Small intestine (tissue), 7 donors: ENCODE results near the gene GTF2IRD1. TPM values are rescaled to one million over a fixed set of nuclear protein-coding genes. Genes with fewer than 3 reads are reported as not detected.

Experiments
- DNase-seq, 2 donors: peaks; one replicate each; pipeline versions ENCODE4 v3.0.0 to v3.0.0-alpha.2; 2013
- FAIRE-seq: peaks from 2 replicates; lab custom pipeline; 2012; peaks lifted over from hg19 to GRCh38; lab: Jason Lieb, UNC
- H3K27ac ChIP-seq, 3 donors: one replicate each; pipeline ENCODE4 v1.5.1; 2013; ENCODE audit warnings: low read length in 2 of 3, mild to moderate bottlenecking in 2 of 3, control low read depth in 1 of 3, inconsistent platforms in 1 of 3, low read depth in 1 of 3, moderate library complexity in 1 of 3
- H3K27me3 ChIP-seq, 3 donors: one replicate each; pipeline ENCODE4 v1.6.1; 2013; ENCODE audit warnings: low read length in 3 of 3, inconsistent platforms in 1 of 3; ENCODE audit not compliant: control insufficient read depth in 3 of 3, insufficient read depth in 3 of 3
- H3K36me3 ChIP-seq, 3 donors: one replicate each; pipeline ENCODE4 v1.6.1; 2013; ENCODE audit warnings: low read length in 3 of 3, inconsistent platforms in 1 of 3, low read depth in 1 of 3, mild to moderate bottlenecking in 1 of 3, moderate library complexity in 1 of 3; ENCODE audit not compliant: control insufficient read depth in 3 of 3, insufficient read depth in 2 of 3
- H3K4me1 ChIP-seq, 3 donors: one replicate each; pipeline ENCODE4 v1.6.1; 2013; ENCODE audit warnings: low read length in 2 of 3, inconsistent platforms in 1 of 3, low read depth in 1 of 3, mild to moderate bottlenecking in 1 of 3, moderate library complexity in 1 of 3; ENCODE audit not compliant: control insufficient read depth in 3 of 3, insufficient read depth in 2 of 3
- H3K4me3 ChIP-seq, 3 donors: one replicate each; pipeline ENCODE4 v1.5.1; 2013; ENCODE audit warnings: low read length in 3 of 3, control low read depth in 1 of 3, inconsistent platforms in 1 of 3, low read depth in 1 of 3, mild to moderate bottlenecking in 1 of 3, moderate library complexity in 1 of 3
- H3K9me3 ChIP-seq, 2 donors: one replicate each; pipeline ENCODE4 v1.6.1; 2013; ENCODE audit warnings: low read depth in 1 of 2, low read length in 1 of 2; ENCODE audit not compliant: control insufficient read depth in 2 of 2, insufficient read depth in 1 of 2
- WGBS, 3 donors: extraction: QIAGEN DNeasy Blood & Tissue Kit; methylation state at CpG; one replicate each; pipeline ENCODE4 v1.1.7; 2013; 5-methylcytosine and 5-hydroxymethylcytosine counted together
- polyA plus RNA-seq, 4 donors: library from polyadenylated mRNA; stranded (reverse) in 3 of 4; unstranded in 1 of 4; fragments of 200-250 nt in 3 of 4; fragments of 120-200 nt in 1 of 4; gene quantifications; one replicate each; pipeline versions ENCODE4 v1.2.1 to v1.2.3, GENCODE V29; 2013
- donor health status: healthy with polysubstance abuse.
- donor health status: control.
- donor health status: control.
- donor health status: Bipolar disorder and iron deficiency.
- donor health status: healthy.

GTF2IRD1 gene
- polyA plus RNA-seq, 4 donors, result 1.6 to 55.2 (median 10.1) TPM

DNA sequence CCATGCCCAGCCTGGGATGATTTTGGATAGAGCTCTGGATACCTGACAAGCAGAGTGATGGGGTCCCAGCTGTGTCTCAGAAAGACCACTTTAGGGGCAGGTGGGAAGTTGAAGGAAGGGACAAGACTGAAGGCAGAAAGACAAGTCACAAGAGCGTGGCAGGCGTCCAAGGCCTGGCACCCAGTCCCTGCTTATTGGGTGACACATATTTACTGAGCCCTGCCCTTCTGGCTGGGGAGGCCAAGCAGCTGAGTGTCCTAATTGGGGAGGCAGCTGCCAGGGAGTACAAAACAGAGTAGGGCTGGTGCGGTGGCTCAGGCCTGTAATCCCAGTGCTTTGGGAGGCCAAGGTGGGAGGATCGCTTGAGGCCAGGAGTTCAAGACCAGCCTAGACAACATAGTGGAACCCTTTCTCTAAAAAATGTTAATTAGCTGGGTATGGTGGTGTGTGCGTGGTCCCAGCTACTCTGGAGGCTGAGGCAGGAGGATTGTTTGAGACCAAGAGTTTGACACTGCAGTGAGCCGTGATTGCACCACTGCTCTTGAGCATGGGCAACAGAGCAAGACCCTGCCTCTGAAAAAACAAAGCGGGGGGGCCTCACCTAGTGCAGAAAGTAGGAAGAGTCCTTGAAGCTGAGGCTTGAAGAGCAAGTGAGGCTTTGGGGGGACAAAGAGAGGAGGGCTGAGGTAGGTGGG, 150.8 kb downstream of the GTF2IRD1 start:
- H3K27me3 ChIP-seq, result no peaks in the 10 kb centered on the region
- H3K4me3 ChIP-seq, result no peak overlapping the region
- H3K9me3 ChIP-seq, result no peaks in the 10 kb centered on the region
- H3K4me1 ChIP-seq, result no peaks in the 10 kb centered on the region
- peaks cover 0 to 53% (median 0%) of the 10 kb centered on the region in 3 donors for H3K36me3 ChIP-seq
- FAIRE-seq (no peak), DNase-seq (peak in 1 of 2 donors; percentile 69)
- 59 to 81% (median 72%) methylated on average over 7 of the region's 7 CpGs for WGBS, 3 donors
- H3K27ac ChIP-seq, result no peak overlapping the region

DNA sequence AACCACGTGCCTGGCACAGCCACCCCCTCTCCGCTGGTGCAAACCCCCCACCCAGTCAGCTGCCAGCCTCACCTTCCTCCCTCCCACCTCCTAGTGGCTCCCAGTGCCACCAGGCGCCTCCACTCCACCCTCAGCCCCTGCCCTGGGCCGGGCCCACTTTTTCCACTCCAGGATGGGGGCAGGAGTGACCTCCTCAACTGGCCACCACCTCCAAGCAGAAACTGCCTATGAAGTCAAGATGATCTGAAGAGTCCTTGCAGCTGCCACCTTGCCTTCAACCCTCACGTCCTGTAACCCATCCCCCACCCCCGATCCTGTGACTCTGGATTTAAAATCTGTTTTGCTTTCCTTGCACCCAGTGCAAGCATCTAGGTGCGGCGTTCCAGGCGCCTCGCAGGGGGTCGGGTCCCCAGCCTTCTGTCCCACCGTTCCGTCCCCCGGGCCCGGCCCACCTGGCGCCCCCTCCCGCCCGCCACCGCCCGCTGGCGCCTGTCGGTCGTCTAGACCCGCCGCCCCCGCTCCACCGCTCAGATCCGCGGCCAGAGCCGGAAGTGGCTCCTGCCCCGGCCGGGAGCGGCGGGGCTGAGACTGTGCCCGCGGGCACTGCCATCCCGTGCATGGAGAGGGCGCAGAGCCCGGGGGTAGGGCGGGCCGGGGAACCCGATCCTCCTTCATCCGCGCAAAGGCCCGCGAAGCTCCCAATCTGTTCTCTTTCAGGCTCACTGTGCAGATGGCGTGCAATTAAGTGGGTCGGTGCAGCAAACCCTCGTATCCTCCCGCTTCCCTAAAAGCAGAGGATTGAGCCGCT, 152.6 kb downstream of the GTF2IRD1 start:
- Histone ChIP-seq H3K4me1 (no peaks in the 10 kb centered on the region), H3K4me3 (peak overlapping the region; percentile 37 to 60 (median 50)), H3K27me3 (no peaks in the 10 kb centered on the region), H3K36me3 (peaks cover 0 to 34% (median 0%) of the 10 kb centered on the region in 3 donors), H3K9me3 (no peaks in the 10 kb centered on the region), H3K27ac (peak overlapping the region in 1 of 3 donors; percentile 30)
- 7 to 11% (median 8%) methylated on average over 33 to 51 of the region's 51 CpGs for WGBS, 3 donors
- peak; percentile 52 to 58 for DNase-seq
- FAIRE-seq, result no peak

DNA sequence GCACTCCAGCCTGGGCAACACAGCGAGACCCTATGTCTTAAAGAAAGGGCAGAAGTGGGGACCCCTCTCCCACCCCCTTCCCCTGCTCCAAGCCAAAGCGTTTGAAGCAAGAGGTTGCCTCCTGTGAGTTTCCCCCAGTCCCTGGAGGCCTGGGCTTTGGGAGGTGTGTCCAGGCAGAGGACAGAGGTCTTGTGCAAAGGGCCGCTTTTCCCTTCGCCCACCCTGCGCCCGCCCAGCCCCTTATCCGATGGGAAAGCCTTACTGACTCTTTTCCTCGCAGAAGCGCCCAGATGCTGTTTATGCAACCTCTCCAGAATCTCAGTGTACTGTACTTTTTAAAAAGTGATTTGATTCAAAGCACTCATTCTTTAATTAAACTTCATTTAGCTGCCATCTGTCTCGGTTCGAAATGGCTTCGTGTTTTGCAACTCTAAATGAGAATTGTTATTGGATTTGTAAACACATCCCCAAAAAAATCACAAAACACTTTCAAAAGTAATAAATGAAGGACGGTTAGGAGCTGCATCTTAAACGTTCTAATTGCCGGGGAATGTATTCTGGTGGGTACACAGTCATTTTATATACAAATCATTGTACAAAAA, 153.3 kb downstream of the GTF2IRD1 start:
- Histone ChIP-seq H3K36me3 (peaks cover 0 to 28% (median 0%) of the 10 kb centered on the region in 3 donors), H3K4me3 (peak overlapping the region in 2 of 3 donors; percentile 50 to 60), H3K27me3 (no peaks in the 10 kb centered on the region), H3K27ac (peak overlapping the region in 1 of 3 donors; percentile 30), H3K9me3 (no peaks in the 10 kb centered on the region), H3K4me1 (no peaks in the 10 kb centered on the region)
- WGBS, 3 donors, result 21 to 46% (median 34%) methylated on average over 15 of the region's 15 CpGs
- FAIRE-seq (no peak), DNase-seq (no peak)

DNA sequence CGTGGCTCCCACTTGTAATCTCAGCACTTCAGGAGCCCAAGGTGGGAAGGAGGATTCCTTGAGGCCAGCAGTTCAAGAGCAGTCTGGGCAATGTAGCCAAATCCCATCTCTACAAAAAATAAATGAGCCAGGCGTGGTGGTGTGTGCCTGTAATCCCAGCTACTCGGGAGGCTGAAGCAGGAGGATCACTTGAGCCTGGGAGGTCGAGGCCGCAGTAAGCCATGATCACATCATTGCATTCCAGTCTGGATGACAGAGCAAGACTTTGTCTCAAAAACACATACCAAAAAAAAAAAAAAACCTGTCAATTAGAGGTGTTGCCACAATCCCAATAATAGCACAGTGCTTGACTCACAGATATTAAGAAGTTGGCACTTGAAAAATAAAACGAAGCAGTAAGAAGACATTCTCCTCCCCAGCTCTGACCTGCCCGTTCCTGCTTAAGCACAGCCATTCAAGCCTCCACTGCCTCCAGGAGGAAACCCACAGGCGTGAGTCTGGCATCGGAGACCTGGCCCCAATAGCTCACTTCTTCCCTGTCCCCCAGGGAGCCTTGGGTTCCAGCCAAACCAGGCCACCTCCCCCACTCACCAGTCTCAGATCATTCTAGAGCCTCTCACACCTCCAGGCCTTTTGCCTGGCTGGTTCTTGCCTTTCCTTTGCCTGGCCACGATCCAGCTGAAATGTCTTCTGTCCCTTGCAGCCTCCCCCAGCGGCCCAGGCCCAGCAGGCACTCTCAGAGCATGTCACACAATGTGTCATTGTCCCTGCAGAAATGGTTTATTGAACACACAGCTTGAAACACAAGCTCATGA, 158.5 kb downstream of the GTF2IRD1 start:
- Histone ChIP-seq H3K27ac (peak overlapping the region in 1 of 3 donors; percentile 43), H3K4me3 (no peak overlapping the region), H3K4me1 (no peaks in the 10 kb centered on the region), H3K36me3 (no peaks in the 10 kb centered on the region), H3K27me3 (no peaks in the 10 kb centered on the region), H3K9me3 (no peaks in the 10 kb centered on the region)
- WGBS, 3 donors, result 60 to 68% (median 61%) methylated on average over 11 of the region's 11 CpGs
- no peak for DNase-seq
- no peak for FAIRE-seq

DNA sequence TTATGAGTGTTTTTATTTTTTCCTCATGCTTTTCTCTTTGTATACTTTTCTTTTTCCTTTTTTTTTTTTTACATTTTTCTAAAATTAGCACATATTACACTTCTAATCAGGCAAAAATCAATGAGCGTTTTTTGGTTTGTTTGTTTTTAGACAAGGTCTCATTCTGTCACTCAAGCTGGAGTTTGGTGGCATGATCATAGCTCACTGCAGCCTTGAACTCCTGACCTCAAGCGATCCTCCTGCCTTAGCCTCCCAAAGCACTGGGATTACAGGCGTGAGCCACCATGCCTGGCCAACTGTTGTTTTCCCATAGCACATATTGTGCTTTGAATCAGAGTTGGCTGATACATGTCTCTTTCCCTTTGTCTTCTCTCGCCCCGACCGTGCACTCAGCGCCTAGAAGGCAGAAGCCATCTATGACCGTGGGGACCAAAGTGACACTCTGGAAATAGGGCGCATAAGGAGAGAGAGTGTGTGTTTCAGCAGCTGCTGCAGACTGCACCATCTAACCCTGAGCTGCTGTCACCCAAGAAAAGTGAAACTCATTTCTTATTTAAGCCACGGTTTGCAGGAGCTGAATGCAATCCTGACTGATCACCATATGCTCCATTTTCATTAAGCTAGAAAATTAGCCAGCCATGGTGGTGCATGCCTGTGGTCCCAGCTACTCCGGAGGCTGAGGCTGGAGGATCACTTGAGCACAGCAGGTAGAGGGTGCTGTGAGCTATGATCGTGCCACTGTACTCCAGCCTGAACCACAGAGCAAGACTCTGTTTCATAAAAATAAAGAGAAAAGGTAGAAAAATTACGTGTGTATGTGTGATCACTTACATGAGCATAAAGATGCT, 162.5 kb downstream of the GTF2IRD1 start:
- WGBS, 3 donors, result 82 to 87% (median 85%) methylated on average over 13 of the region's 13 CpGs

DNA sequence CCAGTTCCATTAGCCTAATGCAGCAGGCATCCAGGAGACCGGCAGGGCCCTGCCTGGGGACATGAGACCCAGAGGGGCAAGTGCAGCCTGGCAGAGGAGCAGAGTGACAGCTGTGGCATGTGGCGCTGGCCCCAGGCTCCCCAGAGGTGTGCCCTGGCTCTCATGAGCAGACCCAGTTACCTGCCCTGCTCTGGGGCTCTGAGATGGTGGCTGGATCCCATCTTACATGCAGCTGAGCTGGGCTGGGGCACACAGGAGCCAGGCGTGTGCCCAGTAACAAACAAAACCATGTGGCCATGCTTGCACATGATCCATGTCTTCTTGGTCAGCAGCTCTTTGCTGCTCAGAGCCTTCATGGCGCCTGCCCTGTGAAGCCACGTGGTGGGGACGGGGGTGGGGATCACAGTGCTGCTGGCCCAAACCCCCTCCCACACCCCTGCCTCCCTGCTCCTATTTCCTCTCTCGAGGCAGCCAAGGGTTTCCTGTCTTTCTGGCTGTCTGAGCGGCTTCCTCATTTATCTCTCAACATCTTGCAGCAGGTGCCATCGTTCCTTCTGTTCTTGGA, 163.6 kb downstream of the GTF2IRD1 start:
- DNase-seq (no peak), FAIRE-seq (no peak)
- no peaks in the 10 kb centered on the region for H3K27me3 ChIP-seq
- 52 to 70% (median 62%) methylated on average over 9 of the region's 9 CpGs for WGBS, 3 donors
- H3K4me1 ChIP-seq, result no peaks in the 10 kb centered on the region
- H3K4me3 ChIP-seq, result no peak overlapping the region
- no peaks in the 10 kb centered on the region for H3K36me3 ChIP-seq
- no peak overlapping the region for H3K27ac ChIP-seq
- H3K9me3 ChIP-seq, result no peaks in the 10 kb centered on the region

More for the DNA sequence above, 162.5 kb downstream of the GTF2IRD1 start:
- DNase-seq (no peak), FAIRE-seq (no peak)
- Histone ChIP-seq H3K27ac (no peak overlapping the region), H3K27me3 (no peaks in the 10 kb centered on the region), H3K36me3 (no peaks in the 10 kb centered on the region), H3K9me3 (no peaks in the 10 kb centered on the region), H3K4me3 (no peak overlapping the region), H3K4me1 (no peaks in the 10 kb centered on the region)

DNA sequence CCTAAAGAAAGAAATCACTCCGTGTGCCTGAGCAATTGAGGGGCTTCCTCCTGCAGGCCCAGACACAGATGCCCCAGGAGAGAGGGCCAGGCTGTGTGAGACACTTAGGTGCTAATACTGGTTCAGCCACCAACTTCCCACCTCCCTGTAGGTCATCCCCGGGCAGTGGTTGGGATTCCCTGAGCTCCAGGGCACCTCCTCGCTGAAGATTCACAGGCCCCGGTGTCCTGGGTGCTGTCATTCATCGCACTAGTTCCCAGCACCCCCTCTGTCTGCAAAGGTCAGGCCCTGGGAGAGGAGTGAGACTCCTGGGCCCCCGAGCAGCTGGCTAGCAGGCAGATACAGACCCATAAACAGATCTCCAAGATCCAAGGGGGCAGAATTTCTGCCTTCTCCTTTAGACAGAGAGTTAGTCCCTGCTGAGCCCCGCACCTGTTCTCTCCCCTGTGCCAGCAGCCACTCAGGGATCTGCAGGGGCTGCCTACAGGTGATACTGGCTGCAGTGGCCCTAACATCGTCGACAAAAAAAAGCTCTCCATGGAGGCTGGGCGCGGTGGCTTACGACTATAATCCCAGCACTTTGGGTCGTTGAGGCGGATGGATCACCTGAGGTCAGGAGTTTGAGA, 165.6 kb downstream of the GTF2IRD1 start:
- DNase-seq, result no peak
- Histone ChIP-seq H3K4me1 (no peaks in the 10 kb centered on the region), H3K36me3 (no peaks in the 10 kb centered on the region), H3K27me3 (no peaks in the 10 kb centered on the region), H3K4me3 (no peak overlapping the region), H3K27ac (no peak overlapping the region), H3K9me3 (no peaks in the 10 kb centered on the region)
- WGBS, 3 donors, result 86 to 87% (median 87%) methylated on average over 14 of the region's 14 CpGs
- FAIRE-seq, result no peak
